ENCODE measurements around the gene PAXX. TPM values are rescaled to one million over a fixed set of nuclear protein-coding genes. Genes with fewer than 3 reads are reported as not detected.

The PAXX gene
- total and polyA plus RNA-seq, 9 of the 15 experiments (the other 6 are each of a cell fraction or from before 2014, with no cell fraction given) = 1.2 to 175 (median 38.5) TPM

DNA sequence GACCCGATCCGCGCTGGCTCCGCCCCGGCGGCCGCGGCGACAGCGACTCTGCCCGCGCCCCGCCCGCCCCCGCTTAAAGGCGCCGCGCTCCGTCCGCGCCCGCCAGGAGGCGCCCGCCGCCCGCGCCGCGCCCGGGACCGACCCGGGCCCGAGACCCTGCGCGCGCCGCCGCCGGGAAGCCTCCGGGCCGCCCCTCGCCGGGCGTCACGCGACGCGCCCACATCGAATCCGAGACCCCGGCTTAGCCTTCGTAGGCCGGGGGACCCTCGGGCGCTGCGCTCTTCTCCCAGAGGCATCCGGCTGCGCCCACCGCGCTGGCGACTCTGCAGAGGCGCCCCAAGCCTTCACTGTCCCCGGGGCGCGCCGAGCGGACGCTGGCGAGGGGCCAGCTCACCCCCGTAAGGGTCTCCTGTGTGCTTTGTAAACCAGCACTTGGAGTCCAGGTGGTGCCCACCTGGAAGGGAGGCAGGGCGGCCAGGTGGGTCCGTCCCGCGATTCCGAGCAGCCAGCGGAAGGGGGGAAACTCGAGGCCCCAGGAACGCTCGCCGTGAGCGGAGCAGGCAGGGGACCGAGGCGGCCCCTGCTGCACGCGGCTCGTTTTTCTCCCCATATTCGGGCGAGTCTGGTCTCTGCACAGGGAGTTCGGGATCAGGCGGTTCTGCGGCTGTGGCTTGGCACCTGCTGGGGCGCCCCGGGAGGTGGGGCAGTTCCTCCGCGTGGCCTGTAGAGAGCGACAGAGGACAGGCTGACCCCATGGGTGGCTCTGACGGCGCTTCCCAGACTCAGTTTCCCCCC is 36.2 kb downstream of the PAXX start (continued):
- no peak for TF ChIP-seq RFX5 (IDR thresholded peaks at IDR 0.05; ENCODE audit: low read depth, low read length)
- TF ChIP-seq CBX3 (IDR thresholded peaks at IDR 0.05; ENCODE audit: borderline replicate concordance in 1 of 2, low read length in 2 of 2) = no peak; a peak in 1 of 3 replicates
- no peak for TF ChIP-seq JUNB (CRISPR knock-in tag; conservative IDR thresholded peaks at IDR 0.05)
- no peak for TF ChIP-seq MTA3 (IDR thresholded peaks at IDR 0.05; ENCODE audit: borderline replicate concordance)
- no peak for TF ChIP-seq NFE2L1 (tag; IDR thresholded peaks at IDR 0.05; ENCODE audit: borderline replicate concordance, low read depth)
- no peak for TF ChIP-seq MTA1 (IDR thresholded peaks at IDR 0.05; ENCODE audit: borderline replicate concordance)
- TF ChIP-seq TAL1 (IDR thresholded peaks at IDR 0.05) = no peak
- TF ChIP-seq ZNF717 (CRISPR knock-in tag; IDR thresholded peaks at IDR 0.05) = no peak
- no peak for TF ChIP-seq POLR2H (tag; IDR thresholded peaks at IDR 0.05; ENCODE audit: low read depth)
- no peak for TF ChIP-seq HDAC8 (tag; IDR thresholded peaks at IDR 0.05)
- no peak for TF ChIP-seq ZNF212 (CRISPR knock-in tag; IDR thresholded peaks at IDR 0.05)
- TF ChIP-seq, protein P1, sequence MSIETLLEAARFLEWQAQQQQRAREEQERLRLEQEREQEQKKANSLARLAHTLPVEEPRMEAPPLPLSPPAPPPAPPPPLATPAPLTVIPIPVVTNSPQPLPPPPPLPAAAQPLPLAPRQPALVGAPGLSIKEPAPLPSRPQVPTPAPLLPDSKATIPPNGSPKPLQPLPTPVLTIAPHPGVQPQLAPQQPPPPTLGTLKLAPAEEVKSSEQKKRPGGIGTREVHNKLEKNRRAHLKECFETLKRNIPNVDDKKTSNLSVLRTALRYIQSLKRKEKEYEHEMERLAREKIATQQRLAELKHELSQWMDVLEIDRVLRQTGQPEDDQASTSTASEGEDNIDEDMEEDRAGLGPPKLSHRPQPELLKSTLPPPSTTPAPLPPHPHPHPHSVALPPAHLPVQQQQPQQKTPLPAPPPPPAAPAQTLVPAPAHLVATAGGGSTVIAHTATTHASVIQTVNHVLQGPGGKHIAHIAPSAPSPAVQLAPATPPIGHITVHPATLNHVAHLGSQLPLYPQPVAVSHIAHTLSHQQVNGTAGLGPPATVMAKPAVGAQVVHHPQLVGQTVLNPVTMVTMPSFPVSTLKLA (conservative IDR thresholded peaks at IDR 0.05) = no peak; a peak in 1 of 4 replicates
- TF ChIP-seq, protein P2, sequence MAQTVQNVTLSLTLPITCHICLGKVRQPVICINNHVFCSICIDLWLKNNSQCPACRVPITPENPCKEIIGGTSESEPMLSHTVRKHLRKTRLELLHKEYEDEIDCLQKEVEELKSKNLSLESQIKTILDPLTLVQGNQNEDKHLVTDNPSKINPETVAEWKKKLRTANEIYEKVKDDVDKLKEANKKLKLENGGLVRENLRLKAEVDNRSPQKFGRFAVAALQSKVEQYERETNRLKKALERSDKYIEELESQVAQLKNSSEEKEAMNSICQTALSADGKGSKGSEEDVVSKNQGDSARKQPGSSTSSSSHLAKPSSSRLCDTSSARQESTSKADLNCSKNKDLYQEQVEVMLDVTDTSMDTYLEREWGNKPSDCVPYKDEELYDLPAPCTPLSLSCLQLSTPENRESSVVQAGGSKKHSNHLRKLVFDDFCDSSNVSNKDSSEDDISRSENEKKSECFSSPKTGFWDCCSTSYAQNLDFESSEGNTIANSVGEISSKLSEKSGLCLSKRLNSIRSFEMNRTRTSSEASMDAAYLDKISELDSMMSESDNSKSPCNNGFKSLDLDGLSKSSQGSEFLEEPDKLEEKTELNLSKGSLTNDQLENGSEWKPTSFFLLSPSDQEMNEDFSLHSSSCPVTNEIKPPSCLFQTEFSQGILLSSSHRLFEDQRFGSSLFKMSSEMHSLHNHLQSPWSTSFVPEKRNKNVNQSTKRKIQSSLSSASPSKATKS (CRISPR knock-in tag; IDR thresholded peaks at IDR 0.05) = no peak
- no peak for TF ChIP-seq FUS (optimal IDR thresholded peaks at IDR 0.05; ENCODE audit: low read depth, low read length)
- TF ChIP-seq, protein P3, sequence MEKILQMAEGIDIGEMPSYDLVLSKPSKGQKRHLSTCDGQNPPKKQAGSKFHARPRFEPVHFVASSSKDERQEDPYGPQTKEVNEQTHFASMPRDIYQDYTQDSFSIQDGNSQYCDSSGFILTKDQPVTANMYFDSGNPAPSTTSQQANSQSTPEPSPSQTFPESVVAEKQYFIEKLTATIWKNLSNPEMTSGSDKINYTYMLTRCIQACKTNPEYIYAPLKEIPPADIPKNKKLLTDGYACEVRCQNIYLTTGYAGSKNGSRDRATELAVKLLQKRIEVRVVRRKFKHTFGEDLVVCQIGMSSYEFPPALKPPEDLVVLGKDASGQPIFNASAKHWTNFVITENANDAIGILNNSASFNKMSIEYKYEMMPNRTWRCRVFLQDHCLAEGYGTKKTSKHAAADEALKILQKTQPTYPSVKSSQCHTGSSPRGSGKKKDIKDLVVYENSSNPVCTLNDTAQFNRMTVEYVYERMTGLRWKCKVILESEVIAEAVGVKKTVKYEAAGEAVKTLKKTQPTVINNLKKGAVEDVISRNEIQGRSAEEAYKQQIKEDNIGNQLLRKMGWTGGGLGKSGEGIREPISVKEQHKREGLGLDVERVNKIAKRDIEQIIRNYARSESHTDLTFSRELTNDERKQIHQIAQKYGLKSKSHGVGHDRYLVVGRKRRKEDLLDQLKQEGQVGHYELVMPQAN (IDR thresholded peaks at IDR 0.05; ENCODE audit: borderline replicate concordance) = no peak
- no peak for TF ChIP-seq ILK (tag; IDR thresholded peaks at IDR 0.05; ENCODE audit: borderline replicate concordance, low read depth)
- TF ChIP-seq, protein P4, sequence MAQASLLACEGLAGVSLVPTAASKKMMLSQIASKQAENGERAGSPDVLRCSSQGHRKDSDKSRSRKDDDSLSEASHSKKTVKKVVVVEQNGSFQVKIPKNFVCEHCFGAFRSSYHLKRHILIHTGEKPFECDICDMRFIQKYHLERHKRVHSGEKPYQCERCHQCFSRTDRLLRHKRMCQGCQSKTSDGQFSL (CRISPR knock-in tag; IDR thresholded peaks at IDR 0.05) = no peak; the same call in 1 of the 2 replicates
- TF ChIP-seq, protein P4 (tag; IDR thresholded peaks at IDR 0.05) = no peak
- TF ChIP-seq GTF2A2 (tag; IDR thresholded peaks at IDR 0.05) = no peak
- TF ChIP-seq, protein P5, sequence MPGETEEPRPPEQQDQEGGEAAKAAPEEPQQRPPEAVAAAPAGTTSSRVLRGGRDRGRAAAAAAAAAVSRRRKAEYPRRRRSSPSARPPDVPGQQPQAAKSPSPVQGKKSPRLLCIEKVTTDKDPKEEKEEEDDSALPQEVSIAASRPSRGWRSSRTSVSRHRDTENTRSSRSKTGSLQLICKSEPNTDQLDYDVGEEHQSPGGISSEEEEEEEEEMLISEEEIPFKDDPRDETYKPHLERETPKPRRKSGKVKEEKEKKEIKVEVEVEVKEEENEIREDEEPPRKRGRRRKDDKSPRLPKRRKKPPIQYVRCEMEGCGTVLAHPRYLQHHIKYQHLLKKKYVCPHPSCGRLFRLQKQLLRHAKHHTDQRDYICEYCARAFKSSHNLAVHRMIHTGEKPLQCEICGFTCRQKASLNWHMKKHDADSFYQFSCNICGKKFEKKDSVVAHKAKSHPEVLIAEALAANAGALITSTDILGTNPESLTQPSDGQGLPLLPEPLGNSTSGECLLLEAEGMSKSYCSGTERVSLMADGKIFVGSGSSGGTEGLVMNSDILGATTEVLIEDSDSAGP (CRISPR knock-in tag; IDR thresholded peaks at IDR 0.05) = no peak

All from K562 (cell line).